GM23338 (cell line): ENCODE measurements around the gene ATG4B. TPM values are rescaled to one million over a fixed set of nuclear protein-coding genes. Genes with fewer than 3 reads are reported as not detected.

Experiments
- ATAC-seq: fragments of 200-7000 bp; cut with Tn5 transposase; 3 replicates; pipeline ENCODE4 v1.9.1; 2020
- DNase-seq: peaks from one replicate; pipeline ENCODE4 v3.0.0-alpha.2; 2015; ENCODE audit warnings: low spot score
- H2AFZ ChIP-seq: fragments of 200-600 bp; sonication (generic); 2 replicates; pipeline ENCODE4 v1.8.0; 2016; ENCODE audit warnings: antibody characterized with exemption, mild to moderate bottlenecking, moderate library complexity
- H3F3A ChIP-seq: fragments of 200-600 bp; sonication (generic); replicated peaks from 2 replicates; pipeline ENCODE4 v1.8.0; 2017; ENCODE audit warnings: antibody characterized with exemption, mixed run types, low read depth
- H3K27ac ChIP-seq: fragments of 200-600 bp; sonication (generic); 2 replicates; pipeline ENCODE4 v1.6.1; 2016; ENCODE audit warnings: low read depth
- H3K27me3 ChIP-seq: fragments of 200-600 bp; sonication (generic); 2 replicates; pipeline ENCODE4 v1.8.0; 2016; ENCODE audit warnings: mild to moderate bottlenecking, mixed run types, moderate library complexity; ENCODE audit not compliant: insufficient read depth
- H3K36me3 ChIP-seq: fragments of 200-600 bp; sonication (generic); 2 replicates; pipeline ENCODE4 v1.8.0; 2016; ENCODE audit warnings: mild to moderate bottlenecking; ENCODE audit not compliant: insufficient read depth
- H3K4me1 ChIP-seq: fragments of 200-600 bp; sonication (generic); 2 replicates; pipeline ENCODE4 v1.8.0; 2016; ENCODE audit warnings: mild to moderate bottlenecking, moderate library complexity; ENCODE audit not compliant: insufficient read depth
- H3K4me2 ChIP-seq: fragments of 200-600 bp; sonication (generic); 2 replicates; pipeline ENCODE4 v1.7.1; 2017; ENCODE audit warnings: mixed run types
- H3K4me3 ChIP-seq: fragments of 200-600 bp; sonication (generic); 2 replicates; pipeline ENCODE4 v1.6.1; 2016; ENCODE audit warnings: mixed run types
- H3K79me2 ChIP-seq: fragments of 200-600 bp; sonication (generic); replicated peaks from 2 replicates; pipeline ENCODE4 v1.8.0; 2017; ENCODE audit warnings: mild to moderate bottlenecking; ENCODE audit not compliant: insufficient read depth
- H3K9me2 ChIP-seq: fragments of 200-600 bp; sonication (generic); 2 replicates; pipeline ENCODE4 v1.8.0; 2017; ENCODE audit not compliant: insufficient read depth
- H4K20me1 ChIP-seq: fragments of 200-600 bp; sonication (generic); replicated peaks from 2 replicates; pipeline ENCODE4 v1.8.0; 2017; ENCODE audit warnings: mild to moderate bottlenecking; ENCODE audit not compliant: insufficient read depth
- H3K27ac Mint-ChIP-seq: 2 replicates; pipeline ENCODE4 v1.8.0; 2020; ENCODE audit warnings: inconsistent platforms, mild to moderate bottlenecking, moderate library complexity, mixed read lengths
- H3K27me3 Mint-ChIP-seq: 3 replicates; pipeline ENCODE4 v1.8.0; 2022; ENCODE audit warnings: low read depth, mild to moderate bottlenecking, moderate library complexity, mixed read lengths, inconsistent platforms; ENCODE audit not compliant: insufficient read depth, poor library complexity
- H3K36me3 Mint-ChIP-seq: 3 replicates; pipeline ENCODE4 v1.8.0; 2021; ENCODE audit warnings: low read depth, mild to moderate bottlenecking, inconsistent platforms, moderate library complexity, mixed read lengths
- H3K4me1 Mint-ChIP-seq: 3 replicates; pipeline ENCODE4 v1.8.0; 2020; ENCODE audit warnings: mild to moderate bottlenecking, inconsistent platforms, mixed read lengths
- H3K4me3 Mint-ChIP-seq: 3 replicates; pipeline ENCODE4 v1.8.0; 2021; ENCODE audit warnings: moderate library complexity, mild to moderate bottlenecking, inconsistent platforms, mixed read lengths
- H3K9me3 Mint-ChIP-seq: 3 replicates; pipeline ENCODE4 v1.8.0; 2020; ENCODE audit warnings: moderate library complexity, mild to moderate bottlenecking, inconsistent platforms, mixed read lengths
- CREB1 ChIP-seq: fragments of 250-450 bp; sonication (Bioruptor Pico); IDR thresholded peaks from 2 replicates; pipeline ENCODE4 v1.5.0; 2020; ENCODE audit warnings: low read depth, mild to moderate bottlenecking, moderate library complexity
- POLR2AphosphoS5 ChIP-seq: IDR thresholded peaks from 2 replicates; pipeline ENCODE4 v1.6.1; 2016; ENCODE audit warnings: antibody characterized with exemption, low read depth
- STAT1 ChIP-seq: IDR thresholded peaks from one replicate; pipeline ENCODE4 v1.6.1; 2016; ENCODE audit warnings: antibody characterized with exemption; ENCODE audit not compliant: unreplicated experiment
- polyA plus RNA-seq: library from polyadenylated mRNA; unstranded; fragments of >200 nt; fragmentation: Nextera tagmentation; extraction: Ambion mirVana; gene quantifications from 2 replicates; pipeline ENCODE4 v1.2.1, GENCODE V29; 2016
- total RNA-seq: library from RNA; depleted of rRNA; stranded (reverse); fragments of >200 nt; shearing (Covaris generic); gene quantifications from 2 replicates; pipeline ENCODE4 v1.2.3, GENCODE V29; 2014
- TF ChIP-seq, protein P1 (sequence below): fragments of 250-450 bp; sonication (Bioruptor Pico); IDR thresholded peaks from 2 replicates; pipeline ENCODE4 v1.5.0; 2020; ENCODE audit warnings: mild to moderate bottlenecking, moderate library complexity
- TF ChIP-seq, protein P2 (sequence below): IDR thresholded peaks from 2 replicates; pipeline ENCODE4 v1.6.1; 2016; ENCODE audit warnings: antibody characterized with exemption

ATG4B gene
- total and polyA plus RNA-seq, 2 experiments from 2014 or later: 102 to 104 TPM

DNA sequence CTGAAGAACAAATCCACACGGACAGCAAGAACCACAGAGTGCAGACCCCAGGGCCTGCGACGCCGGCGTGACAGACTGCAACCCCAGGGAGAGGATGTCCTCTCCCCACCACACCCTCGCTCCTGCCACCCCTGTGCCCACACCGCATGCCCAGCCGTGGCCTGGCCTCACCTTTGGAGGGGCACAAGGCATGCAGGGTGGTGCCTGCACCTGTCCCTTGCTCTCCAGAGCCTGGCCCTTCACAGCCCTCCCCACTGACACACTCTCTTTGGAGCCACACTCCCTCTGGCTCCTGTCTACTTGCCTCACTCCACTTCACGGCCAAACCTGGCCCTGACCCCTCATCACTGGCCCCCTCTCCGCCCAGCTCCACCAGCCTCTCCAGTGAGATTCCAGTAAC is 9.8 kb upstream of the ATG4B start:
- no peak overlapping the region for H3K4me3 Mint-ChIP-seq
- Histone ChIP-seq H3K27me3 (no peaks in the 10 kb centered on the region), H3K9me2 (no peaks in the 10 kb centered on the region), H3K27ac (no peak overlapping the region), H3K36me3 (peaks cover 7% of the 10 kb centered on the region; the same call in 1 of the 2 replicates), H3K4me3 (no peak overlapping the region), H3F3A (no peaks in the 10 kb centered on the region), H3K4me1 (no peaks in the 10 kb centered on the region), H2AFZ (no peak overlapping the region), H3K4me2 (no peak overlapping the region), H3K79me2 (peaks cover 93% of the 10 kb centered on the region), H4K20me1 (peaks cover 20% of the 10 kb centered on the region)
- TF ChIP-seq, protein P1, sequence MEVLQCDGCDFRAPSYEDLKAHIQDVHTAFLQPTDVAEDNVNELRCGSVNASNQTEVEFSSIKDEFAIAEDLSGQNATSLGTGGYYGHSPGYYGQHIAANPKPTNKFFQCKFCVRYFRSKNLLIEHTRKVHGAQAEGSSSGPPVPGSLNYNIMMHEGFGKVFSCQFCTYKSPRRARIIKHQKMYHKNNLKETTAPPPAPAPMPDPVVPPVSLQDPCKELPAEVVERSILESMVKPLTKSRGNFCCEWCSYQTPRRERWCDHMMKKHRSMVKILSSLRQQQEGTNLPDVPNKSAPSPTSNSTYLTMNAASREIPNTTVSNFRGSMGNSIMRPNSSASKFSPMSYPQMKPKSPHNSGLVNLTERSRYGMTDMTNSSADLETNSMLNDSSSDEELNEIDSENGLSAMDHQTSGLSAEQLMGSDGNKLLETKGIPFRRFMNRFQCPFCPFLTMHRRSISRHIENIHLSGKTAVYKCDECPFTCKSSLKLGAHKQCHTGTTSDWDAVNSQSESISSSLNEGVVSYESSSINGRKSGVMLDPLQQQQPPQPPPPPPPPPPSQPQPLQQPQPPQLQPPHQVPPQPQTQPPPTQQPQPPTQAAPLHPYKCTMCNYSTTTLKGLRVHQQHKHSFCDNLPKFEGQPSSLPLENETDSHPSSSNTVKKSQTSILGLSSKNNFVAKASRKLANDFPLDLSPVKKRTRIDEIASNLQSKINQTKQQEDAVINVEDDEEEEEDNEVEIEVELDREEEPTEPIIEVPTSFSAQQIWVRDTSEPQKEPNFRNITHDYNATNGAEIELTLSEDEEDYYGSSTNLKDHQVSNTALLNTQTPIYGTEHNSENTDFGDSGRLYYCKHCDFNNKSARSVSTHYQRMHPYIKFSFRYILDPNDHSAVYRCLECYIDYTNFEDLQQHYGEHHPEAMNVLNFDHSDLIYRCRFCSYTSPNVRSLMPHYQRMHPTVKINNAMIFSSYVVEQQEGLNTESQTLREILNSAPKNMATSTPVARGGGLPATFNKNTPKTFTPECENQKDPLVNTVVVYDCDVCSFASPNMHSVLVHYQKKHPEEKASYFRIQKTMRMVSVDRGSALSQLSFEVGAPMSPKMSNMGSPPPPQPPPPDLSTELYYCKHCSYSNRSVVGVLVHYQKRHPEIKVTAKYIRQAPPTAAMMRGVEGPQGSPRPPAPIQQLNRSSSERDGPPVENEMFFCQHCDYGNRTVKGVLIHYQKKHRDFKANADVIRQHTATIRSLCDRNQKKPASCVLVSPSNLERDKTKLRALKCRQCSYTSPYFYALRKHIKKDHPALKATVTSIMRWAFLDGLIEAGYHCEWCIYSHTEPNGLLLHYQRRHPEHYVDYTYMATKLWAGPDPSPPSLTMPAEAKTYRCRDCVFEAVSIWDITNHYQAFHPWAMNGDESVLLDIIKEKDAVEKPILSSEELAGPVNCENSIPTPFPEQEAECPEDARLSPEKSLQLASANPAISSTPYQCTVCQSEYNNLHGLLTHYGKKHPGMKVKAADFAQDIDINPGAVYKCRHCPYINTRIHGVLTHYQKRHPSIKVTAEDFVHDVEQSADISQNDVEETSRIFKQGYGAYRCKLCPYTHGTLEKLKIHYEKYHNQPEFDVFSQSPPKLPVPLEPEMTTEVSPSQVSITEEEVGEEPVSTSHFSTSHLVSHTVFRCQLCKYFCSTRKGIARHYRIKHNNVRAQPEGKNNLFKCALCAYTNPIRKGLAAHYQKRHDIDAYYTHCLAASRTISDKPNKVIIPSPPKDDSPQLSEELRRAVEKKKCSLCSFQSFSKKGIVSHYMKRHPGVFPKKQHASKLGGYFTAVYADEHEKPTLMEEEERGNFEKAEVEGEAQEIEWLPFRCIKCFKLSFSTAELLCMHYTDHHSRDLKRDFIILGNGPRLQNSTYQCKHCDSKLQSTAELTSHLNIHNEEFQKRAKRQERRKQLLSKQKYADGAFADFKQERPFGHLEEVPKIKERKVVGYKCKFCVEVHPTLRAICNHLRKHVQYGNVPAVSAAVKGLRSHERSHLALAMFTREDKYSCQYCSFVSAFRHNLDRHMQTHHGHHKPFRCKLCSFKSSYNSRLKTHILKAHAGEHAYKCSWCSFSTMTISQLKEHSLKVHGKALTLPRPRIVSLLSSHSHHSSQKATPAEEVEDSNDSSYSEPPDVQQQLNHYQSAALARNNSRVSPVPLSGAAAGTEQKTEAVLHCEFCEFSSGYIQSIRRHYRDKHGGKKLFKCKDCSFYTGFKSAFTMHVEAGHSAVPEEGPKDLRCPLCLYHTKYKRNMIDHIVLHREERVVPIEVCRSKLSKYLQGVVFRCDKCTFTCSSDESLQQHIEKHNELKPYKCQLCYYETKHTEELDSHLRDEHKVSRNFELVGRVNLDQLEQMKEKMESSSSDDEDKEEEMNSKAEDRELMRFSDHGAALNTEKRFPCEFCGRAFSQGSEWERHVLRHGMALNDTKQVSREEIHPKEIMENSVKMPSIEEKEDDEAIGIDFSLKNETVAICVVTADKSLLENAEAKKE (CRISPR knock-in tag): no peak
- TF ChIP-seq, protein P2, sequence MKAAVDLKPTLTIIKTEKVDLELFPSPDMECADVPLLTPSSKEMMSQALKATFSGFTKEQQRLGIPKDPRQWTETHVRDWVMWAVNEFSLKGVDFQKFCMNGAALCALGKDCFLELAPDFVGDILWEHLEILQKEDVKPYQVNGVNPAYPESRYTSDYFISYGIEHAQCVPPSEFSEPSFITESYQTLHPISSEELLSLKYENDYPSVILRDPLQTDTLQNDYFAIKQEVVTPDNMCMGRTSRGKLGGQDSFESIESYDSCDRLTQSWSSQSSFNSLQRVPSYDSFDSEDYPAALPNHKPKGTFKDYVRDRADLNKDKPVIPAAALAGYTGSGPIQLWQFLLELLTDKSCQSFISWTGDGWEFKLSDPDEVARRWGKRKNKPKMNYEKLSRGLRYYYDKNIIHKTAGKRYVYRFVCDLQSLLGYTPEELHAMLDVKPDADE: no peak
- TF ChIP-seq POLR2AphosphoS5 (no peak), CREB1 (CRISPR knock-in tag) (no peak), STAT1 (no peak)
- peaks cover 15% of the 10 kb centered on the region for H3K36me3 Mint-ChIP-seq
- ATAC-seq: no peak
- no peak for DNase-seq
- peak overlapping the region; percentile 77; the same call in 1 of the 2 replicates for H3K27ac Mint-ChIP-seq
- peaks cover 6% of the 10 kb centered on the region for H3K27me3 Mint-ChIP-seq
- H3K9me3 Mint-ChIP-seq: no peaks in the 10 kb centered on the region
- 0 out of 3 replicates have a peak, but pooled peaks cover 2% of the 10 kb centered on the region for H3K4me1 Mint-ChIP-seq
